Measurements from ENCODE around the gene REXO5.

DNA sequence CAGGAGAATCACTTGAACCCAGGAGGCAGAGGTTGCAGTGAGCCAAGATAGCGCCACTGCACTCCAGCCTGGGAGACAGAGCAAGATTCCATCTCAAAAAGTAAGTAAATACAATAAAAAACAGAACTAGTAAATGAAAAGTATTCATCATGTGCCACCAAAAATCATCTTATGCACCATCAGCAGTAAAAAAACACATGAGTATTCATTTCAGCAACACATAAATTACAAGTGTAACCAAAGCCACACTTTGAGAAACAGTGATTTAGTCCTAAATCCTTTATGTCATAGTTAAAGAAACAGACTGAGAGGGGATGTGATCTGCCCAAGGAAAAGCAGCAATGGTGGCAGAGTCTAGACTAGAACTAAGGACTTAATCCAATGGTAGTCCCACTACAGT lies 80.9 kb downstream of the REXO5 start:
- no peak for TF ChIP-seq POLR2A (IDR thresholded peaks at IDR 0.05)
- TF ChIP-seq, protein P1, sequence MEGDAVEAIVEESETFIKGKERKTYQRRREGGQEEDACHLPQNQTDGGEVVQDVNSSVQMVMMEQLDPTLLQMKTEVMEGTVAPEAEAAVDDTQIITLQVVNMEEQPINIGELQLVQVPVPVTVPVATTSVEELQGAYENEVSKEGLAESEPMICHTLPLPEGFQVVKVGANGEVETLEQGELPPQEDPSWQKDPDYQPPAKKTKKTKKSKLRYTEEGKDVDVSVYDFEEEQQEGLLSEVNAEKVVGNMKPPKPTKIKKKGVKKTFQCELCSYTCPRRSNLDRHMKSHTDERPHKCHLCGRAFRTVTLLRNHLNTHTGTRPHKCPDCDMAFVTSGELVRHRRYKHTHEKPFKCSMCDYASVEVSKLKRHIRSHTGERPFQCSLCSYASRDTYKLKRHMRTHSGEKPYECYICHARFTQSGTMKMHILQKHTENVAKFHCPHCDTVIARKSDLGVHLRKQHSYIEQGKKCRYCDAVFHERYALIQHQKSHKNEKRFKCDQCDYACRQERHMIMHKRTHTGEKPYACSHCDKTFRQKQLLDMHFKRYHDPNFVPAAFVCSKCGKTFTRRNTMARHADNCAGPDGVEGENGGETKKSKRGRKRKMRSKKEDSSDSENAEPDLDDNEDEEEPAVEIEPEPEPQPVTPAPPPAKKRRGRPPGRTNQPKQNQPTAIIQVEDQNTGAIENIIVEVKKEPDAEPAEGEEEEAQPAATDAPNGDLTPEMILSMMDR (IDR thresholded peaks at IDR 0.05) = no peak

All from breast epithelium (tissue), 3 donors.